Head of caudate nucleus (tissue), 42 donors: ENCODE data around the gene OR7A17.
A peak's percentile ranks its signal among the peaks of the same experiment; 100 is the strongest.

Experiments
- DNase-seq, 42 donors: peaks; one replicate each; pipeline versions ENCODE4 v3.0.0 to v3.0.0-alpha.2; 2020 to 2021; ENCODE audit warnings: mixed read lengths in 7 of 42
- intact Hi-C: fragments of 100-400 bp; cut with DNase I; formaldehyde crosslinking; loops from one replicate; pipeline ENCODE4 v1.15.0; 2022

The OR7A17 gene

GRCh38 chr19:14886032-14886431 is at the start of gene OR7A17:
OR7A17 (minus strand) TSS chr19:14886132; CDS start chr19:14881355, 4,777 bp downstream.
- DNase-seq: no peak
- intact Hi-C loops: loop anchor here (10.0 kb wide), 1 partner anchor 311 kb away; the partner anchor contains the start of gene NDUFB7

- no peak for DNase-seq
- intact Hi-C loops: no loop called here
Measured at GRCh38 chr19:14933506-14933905, 47.6 kb upstream of the OR7A17 start.

GRCh38 chr19:14916848-14917247 is 30.9 kb upstream of the OR7A17 start:
- intact Hi-C loops: no loop called here
- DNase-seq: peak in 22 of 42 donors; percentile 3 to 72 (median 26)

- no peak for DNase-seq
- intact Hi-C loops: no loop called here
Measured at GRCh38 chr19:14915116-14915515, 29.2 kb upstream of the OR7A17 start.

- intact Hi-C loops: no loop called here
- DNase-seq: no peak
Measured at GRCh38 chr19:14906711-14907110, 20.8 kb upstream of the OR7A17 start.

- no peak for DNase-seq
- intact Hi-C loops: no loop called here
Measured at GRCh38 chr19:14901675-14902260, 15.8 kb upstream of the OR7A17 start.

- intact Hi-C loops: no loop called here
- DNase-seq: peak in 10 of 42 donors; percentile 3 to 30 (median 14)
Measured at GRCh38 chr19:14890643-14891379, 4.9 kb upstream of the OR7A17 start.

GRCh38 chr19:14889994-14890642 is 4.2 kb upstream of the OR7A17 start:
- no peak for DNase-seq
- intact Hi-C loops: loop anchor here (10.0 kb wide), 1 partner anchor 315 kb away; the partner anchor contains the start of gene NDUFB7

- intact Hi-C loops: no loop called here
- DNase-seq: no peak
Measured at GRCh38 chr19:14871619-14872230, 14.2 kb downstream of the OR7A17 start.

- DNase-seq: no peak
- intact Hi-C loops: no loop called here
Measured at GRCh38 chr19:14868497-14868896, 17.4 kb downstream of the OR7A17 start.

- intact Hi-C loops: no loop called here
- no peak for DNase-seq
Measured at GRCh38 chr19:14848822-14849221, 37.1 kb downstream of the OR7A17 start, which contains the start of gene OR7A10. OR7A10 (minus strand) TSS chr19:14848922; CDS start chr19:14841877, 7,045 bp downstream.

GRCh38 chr19:14843578-14843977 is 42.4 kb downstream of the OR7A17 start:
- DNase-seq: no peak
- intact Hi-C loops: no loop called here

GRCh38 chr19:14843169-14843568 is 42.8 kb downstream of the OR7A17 start:
- no peak for DNase-seq
- intact Hi-C loops: no loop called here

- intact Hi-C loops: no loop called here
- no peak for DNase-seq
Measured at GRCh38 chr19:14840206-14840605, 45.7 kb downstream of the OR7A17 start.

GRCh38 chr19:14837391-14837790 is 48.5 kb downstream of the OR7A17 start:
- intact Hi-C loops: no loop called here
- no peak for DNase-seq

GRCh38 chr19:14835011-14835410 is 50.9 kb downstream of the OR7A17 start, which contains the start of the genes OR7A5 and OR7C1:
OR7A5 (minus strand) TSS chr19:14835185; CDS start chr19:14828241, 6,944 bp downstream.
OR7C1 (minus strand) TSS chr19:14835185; CDS start chr19:14800136, 35,049 bp downstream.
- peak in 9 of 42 donors; percentile 6 to 48 (median 16) for DNase-seq
- intact Hi-C loops: no loop called here

- intact Hi-C loops: no loop called here
- no peak for DNase-seq
Measured at GRCh38 chr19:14830702-14831101, 55.2 kb downstream of the OR7A17 start.
